GM12865 (cell line): ENCODE measurements around the gene ARFGAP1.
A peak's percentile ranks its signal among the peaks of the same experiment; 100 is the strongest.

Source experiments
- DNase-seq: peaks from one replicate; pipeline ENCODE4 v3.0.0; 2010; ENCODE audit warnings: low read depth
- H3K4me3 ChIP-seq: 2 replicates; pipeline ENCODE4 v1.5.1; 2011; ENCODE audit warnings: mild to moderate bottlenecking, low read depth, low read length, control low read depth
- TF ChIP-seq, protein P1 (sequence below): IDR thresholded peaks from 2 replicates; pipeline ENCODE4 v1.5.1; 2011; ENCODE audit warnings: low read length, control low read depth, low read depth, inconsistent platforms; ENCODE audit not compliant: insufficient read depth; ENCODE audit errors: missing control alignments

Gene ARFGAP1

DNA sequence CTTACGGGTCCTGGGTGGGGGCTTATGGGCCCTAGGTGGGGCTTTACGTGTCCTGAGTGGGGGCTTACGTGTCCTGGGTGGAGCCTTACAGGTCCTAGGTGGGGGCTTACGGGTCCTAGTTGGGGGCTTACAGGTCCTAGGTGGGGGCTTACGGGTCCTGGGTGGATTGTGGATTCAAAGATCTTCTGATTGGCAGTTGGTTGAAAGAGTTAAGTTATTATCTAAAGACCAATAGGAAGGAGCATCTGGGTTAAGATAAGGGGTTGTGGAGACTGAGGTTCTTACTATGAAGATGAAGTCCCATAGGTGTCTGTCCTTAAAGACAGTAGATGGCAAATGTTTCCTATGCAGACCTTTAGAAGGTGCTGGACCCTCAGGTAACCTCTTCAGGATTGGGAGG is 45.4 kb upstream of the ARFGAP1 start:
- no peak for DNase-seq
- H3K4me3 ChIP-seq = no peak overlapping the region
- TF ChIP-seq, protein P1, sequence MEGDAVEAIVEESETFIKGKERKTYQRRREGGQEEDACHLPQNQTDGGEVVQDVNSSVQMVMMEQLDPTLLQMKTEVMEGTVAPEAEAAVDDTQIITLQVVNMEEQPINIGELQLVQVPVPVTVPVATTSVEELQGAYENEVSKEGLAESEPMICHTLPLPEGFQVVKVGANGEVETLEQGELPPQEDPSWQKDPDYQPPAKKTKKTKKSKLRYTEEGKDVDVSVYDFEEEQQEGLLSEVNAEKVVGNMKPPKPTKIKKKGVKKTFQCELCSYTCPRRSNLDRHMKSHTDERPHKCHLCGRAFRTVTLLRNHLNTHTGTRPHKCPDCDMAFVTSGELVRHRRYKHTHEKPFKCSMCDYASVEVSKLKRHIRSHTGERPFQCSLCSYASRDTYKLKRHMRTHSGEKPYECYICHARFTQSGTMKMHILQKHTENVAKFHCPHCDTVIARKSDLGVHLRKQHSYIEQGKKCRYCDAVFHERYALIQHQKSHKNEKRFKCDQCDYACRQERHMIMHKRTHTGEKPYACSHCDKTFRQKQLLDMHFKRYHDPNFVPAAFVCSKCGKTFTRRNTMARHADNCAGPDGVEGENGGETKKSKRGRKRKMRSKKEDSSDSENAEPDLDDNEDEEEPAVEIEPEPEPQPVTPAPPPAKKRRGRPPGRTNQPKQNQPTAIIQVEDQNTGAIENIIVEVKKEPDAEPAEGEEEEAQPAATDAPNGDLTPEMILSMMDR = no peak

DNA sequence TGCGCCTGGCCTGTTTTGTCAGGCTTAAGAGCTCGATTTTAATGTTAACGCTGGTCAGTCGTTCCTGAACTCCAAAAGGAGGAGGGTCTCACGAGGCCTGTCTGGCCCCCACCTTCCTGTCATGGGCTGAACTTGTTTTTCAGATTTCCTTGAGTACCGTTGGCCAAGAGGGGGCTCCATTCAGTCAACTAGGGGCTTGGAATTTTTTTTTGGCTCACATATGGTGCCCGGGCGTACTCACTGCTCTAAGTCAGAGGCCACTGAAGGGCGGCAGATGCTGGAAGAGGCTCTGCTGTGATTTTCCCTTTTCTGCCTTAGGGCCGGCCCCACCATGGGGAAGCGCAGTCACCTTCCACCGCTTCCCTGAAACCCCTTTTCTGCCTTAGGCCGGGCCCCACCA is 43.8 kb upstream of the ARFGAP1 start:
- TF ChIP-seq, protein P1 = no peak
- no peak for DNase-seq
- H3K4me3 ChIP-seq = no peak overlapping the region

DNA sequence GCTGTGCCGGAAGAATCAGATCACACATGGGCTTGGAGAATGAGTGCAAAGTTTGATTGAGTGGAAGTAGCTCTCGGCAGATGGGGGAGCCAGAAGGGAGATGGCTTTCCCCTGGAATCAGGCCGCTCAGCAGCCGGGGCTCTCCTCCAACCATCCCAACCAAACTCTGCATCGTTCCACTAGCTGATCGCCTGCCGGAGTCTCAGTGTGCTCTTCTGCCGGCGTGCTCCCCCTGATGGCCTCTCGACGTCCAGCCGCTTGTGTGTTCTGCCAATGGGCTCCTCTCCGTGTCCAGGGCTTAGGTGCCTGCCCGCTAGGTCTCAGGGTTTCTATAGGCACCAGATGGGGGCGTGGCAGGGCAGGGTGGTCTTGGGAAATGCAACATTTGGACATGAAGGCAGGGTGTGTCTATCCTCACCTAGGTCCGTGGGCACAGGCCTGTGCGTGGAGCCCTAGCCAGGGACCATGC is 41.8 kb upstream of the ARFGAP1 start:
- peak; percentile 21 for DNase-seq
- TF ChIP-seq, protein P1 = peak; percentile 31
- no peak overlapping the region for H3K4me3 ChIP-seq

DNA sequence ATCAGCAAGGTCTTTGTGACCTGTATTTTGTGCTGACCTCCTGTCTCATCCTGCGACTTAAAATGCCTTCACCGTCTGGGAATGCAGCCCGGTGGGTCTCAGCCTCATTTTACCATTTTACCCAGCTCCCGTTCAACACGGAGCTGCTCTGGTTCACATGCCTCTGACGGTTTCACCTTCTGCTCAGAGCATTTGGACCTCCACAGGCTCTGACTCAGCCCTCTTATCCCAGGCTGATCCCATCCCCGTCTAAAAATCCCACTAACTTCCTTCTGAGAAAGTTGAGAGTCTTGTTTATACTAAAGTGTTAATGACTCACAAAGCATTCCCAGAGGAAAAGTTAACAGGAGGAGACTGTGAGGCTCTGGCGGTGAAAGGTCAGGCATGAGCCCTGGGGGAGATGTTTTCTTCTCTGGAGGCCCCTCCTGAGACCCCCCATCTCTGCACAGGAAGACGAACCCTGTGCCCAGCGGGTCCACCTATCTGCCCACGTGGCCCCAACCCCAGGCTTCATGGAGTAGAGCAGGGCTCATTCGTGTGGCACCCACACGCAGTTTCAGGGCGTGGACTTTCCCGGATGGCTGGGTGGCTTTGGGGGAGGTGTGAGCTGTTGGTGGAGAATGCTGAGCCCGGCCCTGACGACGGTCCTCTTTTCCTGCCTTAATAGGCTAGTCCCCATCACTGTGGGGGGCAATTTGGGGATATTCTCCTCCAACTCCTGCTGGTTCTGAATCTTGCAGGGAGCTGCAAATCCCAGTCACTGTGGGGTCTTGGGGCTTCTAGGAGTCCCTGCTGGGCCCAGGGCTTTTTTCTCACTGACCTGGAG is 40.2 kb upstream of the ARFGAP1 start:
- no peak for DNase-seq
- H3K4me3 ChIP-seq = no peak overlapping the region
- TF ChIP-seq, protein P1 = no peak

DNA sequence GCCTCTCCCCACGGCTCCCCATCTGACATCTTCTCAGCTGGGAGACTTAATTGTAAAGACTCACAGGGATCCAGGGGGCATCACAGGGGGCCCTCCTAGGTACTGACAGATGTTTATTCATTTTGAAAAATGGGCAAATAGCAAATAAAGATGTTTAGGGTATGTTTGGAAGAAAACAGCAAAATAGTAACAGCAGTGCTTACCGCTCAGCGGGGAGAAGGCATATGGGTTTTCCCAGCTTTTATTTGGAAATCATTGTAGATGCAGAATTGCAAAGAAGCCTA is 39.6 kb upstream of the ARFGAP1 start:
- TF ChIP-seq, protein P1 = no peak
- no peak for DNase-seq
- H3K4me3 ChIP-seq = no peak overlapping the region

DNA sequence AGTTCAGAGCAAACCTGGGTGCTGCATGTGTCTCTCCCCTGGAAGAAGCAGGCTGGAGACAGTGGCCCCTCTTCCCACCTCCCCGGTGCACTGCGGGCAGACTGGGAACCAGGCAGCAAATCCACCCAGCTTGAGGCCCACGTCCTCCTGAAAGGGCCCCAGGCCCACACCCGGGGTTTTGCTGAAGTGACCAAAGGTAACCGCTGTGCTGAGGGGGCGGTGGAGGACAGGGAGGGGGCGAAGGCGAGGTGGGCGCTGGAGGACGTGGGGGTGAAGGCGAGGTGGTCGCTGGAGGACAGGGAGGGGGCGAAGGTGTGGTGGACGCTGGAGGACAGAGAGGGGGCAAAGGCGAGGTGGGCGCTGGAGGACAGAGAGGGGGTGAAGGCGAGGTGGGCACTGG is 38.7 kb upstream of the ARFGAP1 start:
- TF ChIP-seq, protein P1 = no peak
- H3K4me3 ChIP-seq = no peak overlapping the region
- no peak for DNase-seq

DNA sequence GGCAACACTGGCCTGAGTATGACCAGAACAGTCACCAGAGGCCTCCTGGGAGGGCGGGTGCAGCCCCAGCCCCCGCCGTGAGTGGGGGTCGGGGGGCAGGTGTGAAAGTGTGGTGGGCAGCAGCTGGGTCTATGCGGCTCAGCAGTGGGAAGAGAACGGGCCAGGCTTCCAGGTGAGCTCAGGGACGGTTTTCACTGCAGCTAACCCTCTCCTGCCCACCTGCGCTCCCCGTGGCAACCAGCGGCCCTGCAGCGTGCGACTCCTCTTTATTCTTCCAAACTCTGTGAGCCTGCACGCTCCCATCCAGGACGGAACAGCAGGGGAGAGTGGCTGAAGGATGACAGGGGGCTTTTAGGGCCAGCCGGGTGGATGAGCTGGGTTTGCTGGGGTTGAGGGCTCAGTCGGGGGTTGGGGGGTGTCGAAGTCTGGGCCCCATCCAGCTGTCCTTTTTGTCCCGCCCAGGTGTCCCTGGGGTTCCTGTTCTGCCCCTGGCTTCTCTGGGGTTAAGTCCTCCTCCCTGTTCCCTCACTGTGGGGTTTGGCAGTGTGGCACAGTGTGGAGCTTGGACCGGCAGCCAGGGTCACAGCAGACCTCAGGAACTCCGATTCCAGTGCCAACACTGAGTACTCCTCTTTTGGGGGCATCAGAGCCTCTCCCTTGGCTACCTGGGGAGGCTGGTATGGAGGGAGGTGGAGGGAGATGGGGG is 37.8 kb upstream of the ARFGAP1 start:
- TF ChIP-seq, protein P1 = peak; percentile 57
- H3K4me3 ChIP-seq = no peak overlapping the region
- DNase-seq = peak; percentile 30
